ENCODE results near the gene POU6F2.

GRCh38 chr7:39406467-39406866 is 428.8 kb downstream of the POU6F2 start:
- TF ChIP-seq CTCF (IDR thresholded peaks at IDR 0.05 in 4 of 5, conservative IDR thresholded peaks at IDR 0.05 in 1 of 5), result no peak
- TF ChIP-seq POLR2A (IDR thresholded peaks at IDR 0.05), result no peak
